Loucy (cell line): ENCODE measurements around the gene POLR3G.
A peak's percentile ranks its signal among the peaks of the same experiment; 100 is the strongest.

Experiments used
- H2AFZ ChIP-seq: fragments of 200-600 bp; sonication (generic); 2 replicates; pipeline ENCODE4 v1.6.0; 2016; ENCODE audit warnings: antibody characterized with exemption, mild to moderate bottlenecking, low read length, moderate library complexity
- H3F3A ChIP-seq: fragments of 200-600 bp; 2 replicates; pipeline ENCODE4 v1.6.0; 2016; ENCODE audit warnings: antibody characterized with exemption, low read depth, mild to moderate bottlenecking
- H3K27me3 ChIP-seq: fragments of 200-600 bp; sonication (generic); 2 replicates; pipeline ENCODE4 v1.6.1; 2014; ENCODE audit warnings: low read length, mild to moderate bottlenecking; ENCODE audit not compliant: insufficient read depth, poor library complexity, severe bottlenecking
- H3K36me3 ChIP-seq: fragments of 200-600 bp; sonication (generic); 2 replicates; pipeline ENCODE4 v1.6.1; 2016; ENCODE audit warnings: low read length; ENCODE audit not compliant: insufficient read depth
- H3K4me1 ChIP-seq: fragments of 200-600 bp; sonication (generic); 2 replicates; pipeline ENCODE4 v1.5.1; 2014; ENCODE audit warnings: low read length, mild to moderate bottlenecking; ENCODE audit not compliant: insufficient read depth, poor library complexity, severe bottlenecking
- H3K4me2 ChIP-seq: fragments of 200-600 bp; sonication (generic); 2 replicates; pipeline ENCODE4 v1.6.0; 2014; ENCODE audit warnings: antibody characterized with exemption, low read length, low read depth, mild to moderate bottlenecking; ENCODE audit not compliant: poor library complexity, severe bottlenecking
- H3K4me3 ChIP-seq: fragments of 200-600 bp; sonication (generic); 2 replicates; pipeline ENCODE4 v1.5.1; 2014; ENCODE audit warnings: low read length, mild to moderate bottlenecking, mixed read lengths; ENCODE audit not compliant: poor library complexity, severe bottlenecking
- H3K79me2 ChIP-seq: fragments of 200-600 bp; sonication (generic); 2 replicates; pipeline ENCODE4 v1.6.1; 2014; ENCODE audit warnings: low read length; ENCODE audit not compliant: insufficient read depth
- H3K9ac ChIP-seq: fragments of 200-600 bp; sonication (generic); 2 replicates; pipeline ENCODE4 v1.6.0; 2014; ENCODE audit warnings: mild to moderate bottlenecking, low read depth, low read length, moderate library complexity; ENCODE audit not compliant: poor library complexity, severe bottlenecking
- H3K9me2 ChIP-seq: fragments of 200-600 bp; sonication (generic); replicated peaks from 2 replicates; pipeline ENCODE4 v1.6.1; 2016; ENCODE audit warnings: low read depth, low read length, mixed read lengths
- H3K9me3 ChIP-seq: fragments of 200-600 bp; sonication (generic); 2 replicates; pipeline ENCODE4 v1.6.1; 2014; ENCODE audit warnings: mild to moderate bottlenecking, antibody characterized with exemption, low read length, low read depth; ENCODE audit not compliant: insufficient read depth
- H4K20me1 ChIP-seq: fragments of 200-600 bp; sonication (generic); 2 replicates; pipeline ENCODE4 v1.6.0; 2014; ENCODE audit warnings: antibody characterized with exemption, low read length, mild to moderate bottlenecking; ENCODE audit not compliant: insufficient read depth, poor library complexity, severe bottlenecking
- EZH2phosphoT487 ChIP-seq: fragments of 200-600 bp; IDR thresholded peaks from 2 replicates; pipeline ENCODE4 v1.6.1; 2018; ENCODE audit warnings: antibody characterized with exemption, mild to moderate bottlenecking, moderate library complexity, borderline replicate concordance
- TF ChIP-seq, protein P1 (sequence below): fragments of 200-600 bp; sonication (generic); conservative IDR thresholded peaks from 2 replicates; pipeline ENCODE4 v1.5.1; 2014; ENCODE audit warnings: mild to moderate bottlenecking, antibody characterized with exemption, low read length

The POLR3G gene

DNA sequence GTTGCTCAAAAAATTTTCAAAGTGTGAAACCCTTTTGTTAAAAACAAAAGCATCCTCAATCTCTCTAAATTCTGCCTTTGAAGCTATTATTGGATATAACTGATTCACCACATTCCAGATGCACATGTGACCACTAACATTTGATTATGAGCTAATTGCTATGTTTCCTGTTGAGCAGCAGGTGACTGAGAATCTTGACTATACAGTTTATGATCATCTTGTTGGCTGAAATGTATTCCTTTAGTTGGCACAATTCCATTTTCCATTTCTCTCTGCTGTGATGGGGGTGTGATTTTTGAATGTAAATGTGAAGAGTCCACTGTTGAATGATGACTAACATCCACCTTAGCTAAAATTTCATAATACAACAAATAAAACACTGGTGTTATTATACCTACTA is 44.0 kb downstream of the POLR3G start:
- Histone ChIP-seq H3K4me1 (peaks cover 2% of the 10 kb centered on the region), H3K4me3 (no peak overlapping the region), H3K79me2 (no peaks in the 10 kb centered on the region), H3K9me2 (no peaks in the 10 kb centered on the region), H3K9ac (no peak overlapping the region), H3K9me3 (no peaks in the 10 kb centered on the region), H4K20me1 (no peaks in the 10 kb centered on the region), H3K36me3 (peaks cover 3% of the 10 kb centered on the region; the same call in 1 of the 2 replicates), H3F3A (no peaks in the 10 kb centered on the region), H3K27me3 (no peaks in the 10 kb centered on the region), H2AFZ (no peak overlapping the region), H3K4me2 (no peak overlapping the region)
- TF ChIP-seq EZH2phosphoT487: no peak
- TF ChIP-seq, protein P1, sequence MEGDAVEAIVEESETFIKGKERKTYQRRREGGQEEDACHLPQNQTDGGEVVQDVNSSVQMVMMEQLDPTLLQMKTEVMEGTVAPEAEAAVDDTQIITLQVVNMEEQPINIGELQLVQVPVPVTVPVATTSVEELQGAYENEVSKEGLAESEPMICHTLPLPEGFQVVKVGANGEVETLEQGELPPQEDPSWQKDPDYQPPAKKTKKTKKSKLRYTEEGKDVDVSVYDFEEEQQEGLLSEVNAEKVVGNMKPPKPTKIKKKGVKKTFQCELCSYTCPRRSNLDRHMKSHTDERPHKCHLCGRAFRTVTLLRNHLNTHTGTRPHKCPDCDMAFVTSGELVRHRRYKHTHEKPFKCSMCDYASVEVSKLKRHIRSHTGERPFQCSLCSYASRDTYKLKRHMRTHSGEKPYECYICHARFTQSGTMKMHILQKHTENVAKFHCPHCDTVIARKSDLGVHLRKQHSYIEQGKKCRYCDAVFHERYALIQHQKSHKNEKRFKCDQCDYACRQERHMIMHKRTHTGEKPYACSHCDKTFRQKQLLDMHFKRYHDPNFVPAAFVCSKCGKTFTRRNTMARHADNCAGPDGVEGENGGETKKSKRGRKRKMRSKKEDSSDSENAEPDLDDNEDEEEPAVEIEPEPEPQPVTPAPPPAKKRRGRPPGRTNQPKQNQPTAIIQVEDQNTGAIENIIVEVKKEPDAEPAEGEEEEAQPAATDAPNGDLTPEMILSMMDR: no peak

DNA sequence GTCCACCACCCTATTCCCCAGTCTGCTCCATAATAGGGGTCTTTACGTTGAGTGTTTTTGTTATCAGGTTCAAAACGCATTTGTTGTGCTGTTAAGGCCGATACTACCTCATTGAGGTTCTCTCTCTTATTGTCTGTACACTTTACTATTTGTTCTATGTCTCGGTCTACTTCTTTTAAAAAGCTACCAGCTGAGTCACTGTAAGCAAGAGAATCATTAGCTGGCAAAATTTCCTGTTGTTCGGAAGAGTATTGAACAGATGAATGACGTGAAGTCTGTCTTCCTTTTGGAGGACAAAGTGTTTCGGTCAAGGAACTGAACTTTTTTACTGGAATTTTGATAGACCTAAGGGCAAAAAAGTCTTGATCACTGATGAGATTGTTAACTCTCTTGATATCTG is 44.4 kb downstream of the POLR3G start:
- Histone ChIP-seq H3K27me3 (no peaks in the 10 kb centered on the region), H3K4me3 (no peak overlapping the region), H3K4me2 (no peak overlapping the region)

DNA sequence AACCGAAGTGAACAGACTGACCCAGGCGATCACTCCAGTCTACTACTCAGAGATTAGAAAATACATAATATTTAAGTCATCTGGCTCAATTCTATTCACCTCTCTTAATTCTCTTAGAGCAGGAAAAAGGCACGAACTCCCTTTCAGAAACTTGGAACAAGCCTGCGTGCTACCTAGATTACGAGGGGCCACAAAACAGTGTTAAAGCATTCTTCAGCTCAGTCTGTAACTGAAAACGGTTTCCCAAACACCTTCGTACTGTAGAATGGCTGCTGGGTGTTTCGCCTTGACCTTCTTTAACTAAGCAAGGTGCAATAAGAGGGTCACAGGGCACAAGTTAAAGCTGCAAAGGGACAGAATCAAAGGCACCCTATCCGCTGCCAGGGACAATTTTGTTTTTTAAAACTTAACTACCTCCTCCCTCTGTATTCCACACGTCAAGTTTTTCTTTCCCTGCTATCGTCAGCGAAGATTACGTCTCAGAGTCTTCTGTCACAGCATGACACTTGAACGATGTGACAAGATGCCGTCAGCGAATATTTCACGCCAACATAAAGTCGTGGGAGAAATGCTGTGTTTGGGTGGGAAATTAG is 54.0 kb downstream of the POLR3G start:
- peak overlapping the region; percentile 91; the same call in 1 of the 2 replicates for H2AFZ ChIP-seq
- peak overlapping the region; percentile 96 for H3K9ac ChIP-seq
- peaks cover 34% of the 10 kb centered on the region for H3K79me2 ChIP-seq
- H3K4me2 ChIP-seq: peak overlapping the region; percentile 87
- H3K36me3 ChIP-seq: no peaks in the 10 kb centered on the region
- H3K4me3 ChIP-seq: peak overlapping the region; percentile 94
- peaks cover 8% of the 10 kb centered on the region for H3K4me1 ChIP-seq
- H3F3A ChIP-seq: no peaks in the 10 kb centered on the region
- no peak for TF ChIP-seq EZH2phosphoT487
- TF ChIP-seq, protein P1: no peak
- no peaks in the 10 kb centered on the region for H3K9me3 ChIP-seq
- no peaks in the 10 kb centered on the region for H3K9me2 ChIP-seq
- H3K27me3 ChIP-seq: no peaks in the 10 kb centered on the region
- peaks cover 10% of the 10 kb centered on the region for H4K20me1 ChIP-seq

More for the DNA sequence above, 44.4 kb downstream of the POLR3G start:
- peaks cover 3% of the 10 kb centered on the region; the same call in 1 of the 2 replicates for H3K36me3 ChIP-seq
- no peaks in the 10 kb centered on the region for H3K79me2 ChIP-seq
- no peak overlapping the region for H2AFZ ChIP-seq
- H3K9ac ChIP-seq: no peak overlapping the region
- no peaks in the 10 kb centered on the region for H4K20me1 ChIP-seq
- H3K9me2 ChIP-seq: no peaks in the 10 kb centered on the region
- H3F3A ChIP-seq: no peaks in the 10 kb centered on the region
- TF ChIP-seq, protein P1: no peak
- no peak for TF ChIP-seq EZH2phosphoT487
- no peaks in the 10 kb centered on the region for H3K9me3 ChIP-seq
- H3K4me1 ChIP-seq: peaks cover 3% of the 10 kb centered on the region
